SKM-1 treated with dmso at 0.1 percent for 144 hours (cell line): ENCODE data around the gene DAPK2.
"Not testable (repeated sequence)": the region's sequence is repeated elsewhere in the genome, so short reads cannot be mapped to it uniquely, and the experiment has no call there.

ENCODE experiments used
- DNase-seq: peaks from one replicate; lab custom pipeline; 2025; ENCODE audit not compliant: unreplicated experiment; lab: John Stamatoyannopoulos, UW

The DAPK2 gene

DNA sequence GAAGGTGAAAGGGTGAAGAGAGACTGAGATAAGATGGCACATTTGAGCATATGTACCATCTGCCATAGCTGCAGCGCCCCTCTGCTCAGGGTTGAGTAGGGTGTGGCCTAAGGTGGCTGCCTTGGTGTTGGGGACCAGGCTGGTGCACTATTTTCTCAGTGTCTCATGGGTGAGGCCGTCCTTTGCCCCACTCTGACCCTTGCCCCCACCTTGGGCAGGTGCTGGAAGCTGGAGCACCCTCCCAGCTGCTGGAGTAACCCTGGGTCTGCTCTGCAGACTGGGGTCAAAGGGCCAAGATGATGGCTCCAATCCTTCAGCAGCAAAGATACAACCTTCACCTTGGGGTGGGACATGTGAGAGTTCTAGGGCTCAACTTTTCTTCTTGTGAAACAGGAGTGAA, 69.2 kb downstream of the DAPK2 start:
- DNase-seq = no peak

DNA sequence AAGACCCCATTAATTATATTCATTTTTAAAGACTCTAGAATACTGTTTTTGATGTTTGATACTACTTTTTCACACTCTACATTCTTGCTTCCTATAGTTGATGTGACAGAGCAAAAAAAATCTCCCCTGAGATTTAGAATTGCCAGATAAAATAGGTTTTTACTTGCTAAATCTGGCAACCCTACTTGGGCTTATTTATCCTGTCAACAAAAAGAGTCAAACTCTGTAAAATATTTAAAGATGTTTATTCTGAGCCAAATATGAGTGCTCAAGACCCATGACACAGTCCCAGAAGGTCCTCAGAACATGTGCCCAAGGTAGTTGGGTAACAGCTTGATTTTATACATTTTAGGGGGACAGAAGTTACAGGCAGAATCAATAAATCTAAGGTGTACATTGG, 72.3 kb downstream of the DAPK2 start:
- no peak for DNase-seq

DNA sequence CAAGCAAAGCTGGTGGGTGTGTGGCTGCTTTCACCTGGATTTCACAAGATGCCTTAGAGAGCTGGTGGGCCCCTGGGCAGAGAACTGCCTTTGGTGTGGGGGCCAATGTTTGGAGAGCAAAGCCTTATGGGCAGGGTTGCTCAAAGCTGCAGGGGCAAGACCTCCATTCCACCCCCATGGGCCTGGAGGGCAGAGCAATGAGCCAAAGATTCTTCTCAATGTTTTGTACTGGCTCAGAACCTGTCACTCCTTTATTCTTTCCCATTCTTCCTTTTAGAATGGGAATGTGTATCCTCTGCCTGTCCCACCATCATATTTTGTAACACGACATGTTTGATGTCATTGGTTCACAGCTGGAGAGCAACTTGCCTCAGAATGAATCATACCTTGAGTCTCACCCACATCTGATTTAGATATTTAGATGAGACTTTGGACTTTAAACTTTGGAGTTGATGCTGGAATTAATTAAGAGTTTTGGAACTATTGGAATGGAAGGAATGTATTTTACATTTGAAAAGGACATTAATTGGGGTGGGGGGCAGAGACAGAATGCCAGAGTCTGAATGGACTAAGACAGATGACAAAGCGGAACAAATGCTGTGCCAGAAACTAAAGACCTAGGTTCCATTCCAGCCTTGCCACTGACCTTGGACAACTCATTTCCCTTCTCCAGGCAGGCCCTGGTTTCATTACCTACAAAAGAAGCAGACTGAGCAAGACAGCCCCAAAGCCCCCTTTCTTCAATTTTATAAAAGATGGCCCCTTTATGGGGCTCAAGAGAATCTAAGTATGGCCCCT, 72.9 kb downstream of the DAPK2 start:
- DNase-seq = no peak

DNA sequence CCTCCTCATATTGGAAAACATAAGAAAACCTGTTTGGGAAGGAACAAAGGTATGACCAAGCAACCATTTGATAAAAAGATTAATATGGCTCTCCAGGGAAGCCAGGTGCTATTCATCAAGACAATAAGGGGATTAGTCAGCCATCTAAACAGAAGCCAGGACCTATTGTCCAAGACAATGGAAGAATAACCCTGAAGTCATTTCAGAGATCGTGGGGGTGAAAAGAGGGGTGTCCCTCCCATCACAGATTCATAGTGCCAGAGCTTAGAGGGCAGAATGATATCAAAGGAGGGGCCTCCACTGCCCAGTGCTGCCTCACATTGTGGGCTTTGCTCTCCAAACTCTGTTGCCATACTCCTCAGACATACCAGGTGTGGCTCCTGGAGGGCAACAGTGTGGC, 73.5 kb downstream of the DAPK2 start:
- DNase-seq = no peak

DNA sequence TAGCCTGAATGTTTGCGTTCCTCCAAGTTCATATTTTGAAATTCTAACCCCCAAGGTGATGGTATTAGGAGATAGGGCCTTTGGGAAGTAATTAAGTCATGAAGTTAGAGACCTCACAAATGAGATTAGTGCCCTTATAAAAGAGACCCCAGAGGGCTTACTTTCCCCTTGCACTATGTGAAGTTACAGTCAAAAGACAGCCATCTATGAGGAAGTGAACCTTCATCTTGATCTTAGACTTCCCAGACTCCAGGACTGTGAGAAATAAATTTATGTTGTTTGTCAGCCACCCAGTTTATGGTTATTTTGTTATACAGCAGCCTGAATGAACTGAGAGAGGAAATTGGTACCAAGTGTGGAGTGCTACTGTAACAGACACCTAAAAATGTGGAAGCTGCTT, 74.4 kb downstream of the DAPK2 start:
- DNase-seq = no peak

DNA sequence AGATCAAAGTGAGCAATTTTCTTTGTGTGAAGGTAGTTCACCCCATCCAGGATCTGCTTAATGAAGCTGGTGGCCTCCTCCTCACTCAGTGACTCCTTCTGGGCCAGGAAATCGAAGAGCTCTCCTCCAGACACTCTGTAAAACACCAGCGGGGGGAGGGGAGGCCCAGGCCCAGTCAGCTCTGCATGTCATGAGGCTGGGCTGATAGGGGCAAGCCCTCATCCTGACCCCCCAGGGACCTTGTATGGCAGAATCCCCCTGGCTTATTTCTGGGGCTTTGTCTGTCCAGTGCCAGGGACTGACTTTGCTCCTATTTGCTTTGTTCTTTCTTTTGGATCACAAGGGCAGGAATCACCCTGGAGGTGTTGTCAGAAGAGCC, 74.9 kb downstream of the DAPK2 start:
- DNase-seq = no peak

GRCh38 chr15:63970621-63971426, 75.5 kb downstream of the DAPK2 start:
- DNase-seq = no peak

DNA sequence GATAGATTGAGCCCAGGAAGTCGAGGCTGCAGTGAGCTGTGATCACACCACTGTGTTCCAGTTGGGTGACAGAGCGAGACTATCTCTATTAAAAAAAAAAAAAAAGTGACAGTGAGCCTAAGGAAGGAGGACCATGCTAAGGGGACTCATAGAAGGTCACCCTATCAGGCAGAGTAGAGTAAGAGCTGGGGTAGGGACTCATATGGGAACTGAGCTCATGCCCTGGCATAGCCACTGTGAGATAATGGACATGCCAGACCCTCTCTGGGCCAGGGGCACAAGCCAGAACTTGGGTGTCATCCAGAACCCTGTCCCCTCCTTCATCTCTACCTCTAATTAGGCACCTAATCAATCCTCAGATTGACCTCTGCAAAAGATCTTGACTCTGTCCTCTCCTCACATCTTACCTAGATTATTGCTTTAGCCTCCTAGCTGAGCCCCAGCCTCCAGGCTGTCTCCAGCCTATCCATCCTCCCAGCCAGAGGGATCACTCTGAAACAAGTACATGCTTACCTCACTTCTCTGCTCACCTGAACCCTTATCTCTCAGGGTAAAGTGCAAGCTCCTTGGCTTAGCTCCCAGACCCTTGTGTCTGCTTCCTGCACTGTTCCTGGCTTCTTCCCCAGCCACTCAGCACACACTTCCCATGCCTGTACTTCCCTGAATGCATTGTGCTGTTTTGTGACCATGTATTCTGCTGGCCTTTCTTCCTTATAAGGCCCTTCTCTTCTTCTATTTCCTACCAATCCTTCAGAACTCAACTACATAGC, 76.4 kb downstream of the DAPK2 start:
- no peak for DNase-seq

DNA sequence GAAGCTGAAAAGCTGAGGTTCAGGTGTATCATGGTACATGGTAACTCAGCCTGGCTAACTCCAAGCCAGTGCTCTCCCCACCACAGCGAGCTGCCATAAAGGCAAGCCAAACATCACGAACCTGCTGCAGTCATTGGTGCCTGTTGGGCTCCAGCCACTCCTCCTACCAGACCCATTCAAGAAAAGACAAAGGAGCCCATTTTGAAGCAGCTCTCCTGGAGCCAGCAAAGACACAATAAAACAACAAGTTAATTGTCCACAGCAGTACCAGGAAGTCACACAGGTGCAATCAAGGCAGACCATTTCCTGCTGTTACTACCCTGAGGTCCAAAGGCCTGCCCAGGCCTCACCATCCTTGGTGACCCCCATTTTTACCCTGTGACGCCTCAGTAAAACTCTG, 77.6 kb downstream of the DAPK2 start:
- no peak for DNase-seq

DNA sequence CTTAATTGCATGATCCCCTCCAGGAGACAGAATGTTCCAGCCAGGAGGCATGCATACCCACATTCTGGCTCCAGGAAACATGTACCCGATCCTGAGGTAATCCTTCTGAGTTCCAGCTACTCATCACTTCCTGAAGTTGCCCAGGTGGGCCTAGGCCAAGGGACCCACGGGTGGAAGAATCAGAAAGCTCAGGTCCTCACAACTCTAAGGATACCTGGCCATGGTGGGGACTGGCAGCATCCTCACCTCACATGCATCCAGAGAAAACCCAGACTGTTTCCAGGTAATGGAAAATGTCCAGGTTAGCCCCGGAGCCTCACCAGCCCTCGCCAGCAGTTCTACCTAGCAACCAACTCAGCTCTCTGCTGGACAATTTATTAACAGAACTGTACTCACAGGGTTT, 78.2 kb downstream of the DAPK2 start:
- DNase-seq = no peak

GRCh38 chr15:63967616-63968015, 78.7 kb downstream of the DAPK2 start:
- no peak for DNase-seq

GRCh38 chr15:63962947-63963721, 83.2 kb downstream of the DAPK2 start:
- DNase-seq = not testable (repeated sequence)

DNA sequence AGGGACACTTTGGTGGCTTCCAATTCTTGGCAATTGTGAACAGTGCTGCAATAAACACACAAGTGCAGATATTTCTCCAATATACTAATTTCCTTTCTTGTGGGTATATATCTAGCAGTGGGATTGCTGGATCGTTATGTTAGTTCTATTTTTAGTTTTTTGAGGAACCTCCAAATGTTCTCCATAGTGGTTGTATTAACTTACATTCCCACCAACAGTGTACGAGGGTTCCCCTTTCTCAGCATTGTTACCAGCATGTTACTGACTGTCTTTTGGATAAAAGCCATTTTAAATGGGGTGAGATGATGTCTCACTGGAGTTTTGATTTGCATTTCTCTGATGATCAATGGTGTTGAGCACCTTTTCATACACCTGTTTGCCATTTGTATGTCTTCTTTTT, 92.8 kb downstream of the DAPK2 start:
- DNase-seq = peak; percentile 11

DNA sequence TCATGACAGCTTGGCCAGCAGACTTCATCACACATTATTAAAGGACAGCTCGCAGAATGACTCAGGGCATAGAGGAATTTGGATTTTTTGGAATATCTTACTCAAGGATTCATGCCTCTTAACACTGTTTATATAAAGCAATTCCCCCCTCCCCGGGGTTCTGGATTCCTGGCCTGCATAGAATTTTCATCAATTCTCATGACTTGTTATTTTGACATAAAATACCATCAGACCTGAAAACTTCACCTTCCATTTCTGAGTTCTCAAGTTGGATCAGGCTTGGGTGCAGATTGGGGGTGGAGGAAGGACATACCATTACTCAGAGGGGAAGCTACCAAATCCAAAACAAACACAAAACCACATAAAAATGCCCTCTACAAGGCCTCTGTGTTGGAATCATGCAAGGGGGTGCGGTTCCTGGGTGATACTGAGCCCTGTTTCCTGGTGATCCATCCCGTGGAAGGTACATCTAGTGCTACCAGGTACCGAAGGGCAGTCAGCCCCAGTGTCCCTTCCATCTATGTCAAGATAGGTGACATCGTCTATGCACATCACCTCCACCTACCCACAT, 95.3 kb downstream of the DAPK2 start:
- DNase-seq = no peak

- DNase-seq = no peak
These were observed 97.3 kb downstream of the DAPK2 start for GRCh38 chr15:63948971-63949370.

DNA sequence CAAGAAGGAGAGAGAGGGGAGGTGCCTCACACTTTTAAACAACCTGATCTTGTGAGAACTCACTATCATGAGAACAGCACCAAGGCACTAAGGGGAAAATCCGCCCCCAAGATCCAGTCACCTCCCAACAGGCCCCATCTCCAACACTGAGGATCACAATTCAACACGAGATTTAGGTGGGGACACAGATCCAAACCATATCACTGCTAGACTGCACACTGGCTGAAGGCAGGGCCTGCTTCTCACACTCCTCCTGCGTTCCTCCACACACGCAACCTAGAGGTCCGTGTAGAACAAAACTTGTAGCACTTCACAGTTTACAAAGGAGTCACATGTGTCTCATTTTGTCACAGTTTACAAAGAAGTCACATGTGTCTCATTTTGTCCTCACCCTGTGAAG, 97.8 kb downstream of the DAPK2 start:
- DNase-seq = no peak

- DNase-seq = no peak
These were observed 99.1 kb downstream of the DAPK2 start for GRCh38 chr15:63947228-63947627.

DNA sequence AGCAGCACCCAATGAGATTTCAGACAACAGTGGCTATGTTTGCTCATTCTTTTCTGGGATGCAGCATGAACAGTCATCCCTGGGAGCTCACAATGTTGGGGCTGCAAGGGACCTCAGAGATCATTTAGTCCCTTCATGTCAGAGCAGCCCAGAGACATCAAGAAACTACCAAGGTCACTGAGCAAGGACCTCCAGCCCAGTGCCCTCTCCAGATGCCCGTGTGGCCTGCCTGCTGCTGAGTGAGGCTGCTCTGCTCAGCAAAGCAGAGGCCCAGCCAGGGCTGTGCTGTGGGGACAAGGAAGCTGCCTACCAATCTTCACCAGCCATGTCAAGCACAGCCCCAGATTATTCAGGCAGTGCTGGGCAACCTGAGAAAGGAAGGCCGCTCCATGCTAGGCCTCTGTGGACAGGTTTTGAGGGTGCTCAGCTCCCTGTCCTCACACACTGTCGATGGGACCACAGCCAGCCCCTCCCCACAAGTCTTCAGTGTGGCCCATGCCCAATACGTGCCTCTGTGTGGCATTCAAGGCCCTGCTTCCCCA, 99.7 kb downstream of the DAPK2 start:
- DNase-seq = no peak

DNA sequence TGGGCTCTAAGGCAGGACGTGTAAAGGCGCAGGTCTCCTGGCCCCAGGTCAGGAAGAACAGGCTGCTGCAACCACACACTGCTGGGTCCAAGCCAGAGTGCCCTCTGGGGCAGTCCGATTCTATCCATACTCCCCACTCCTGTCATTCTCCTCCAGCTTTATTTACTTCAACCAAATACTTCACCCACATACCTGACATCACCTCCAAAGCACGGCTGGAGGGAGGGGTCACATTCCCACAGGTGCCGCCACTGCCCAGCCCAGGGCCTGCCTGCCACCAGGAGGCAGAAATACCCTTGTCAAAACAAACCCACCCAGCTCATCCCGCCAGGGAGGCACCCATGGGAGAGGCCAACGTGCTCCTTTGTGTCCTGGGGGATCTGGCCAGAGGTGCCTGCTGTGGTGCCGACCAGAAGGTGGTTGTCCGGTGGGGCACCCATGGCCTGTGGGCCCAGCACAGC, 100.4 kb downstream of the DAPK2 start:
- DNase-seq = no peak
